Measurements from ENCODE around the gene LSAMP.

- no peak for TF ChIP-seq CTCF (conservative IDR thresholded peaks at IDR 0.05; ENCODE audit: low read length)
- no peak for TF ChIP-seq EZH2phosphoT487 (IDR thresholded peaks at IDR 0.05; ENCODE audit: borderline replicate concordance)
These were observed 376.3 kb downstream of the LSAMP start for GRCh38 chr3:116069024-116069423.
